Occipital lobe (tissue), 2 donors: ENCODE data around the gene MPG. TPM values are rescaled to one million over a fixed set of nuclear protein-coding genes. Genes with fewer than 3 reads are reported as not detected.

Experiments
- DNase-seq: peaks from one replicate; lab custom pipeline; 2025; lab: John Stamatoyannopoulos, UW
- total RNA-seq: library from RNA; depleted of rRNA; stranded (reverse); fragments of >200 nt; gene quantifications from one replicate; pipeline ENCODE4 v1.2.3, GENCODE V29; 2014

MPG gene
- total RNA-seq, 1 donor from 2014 or later, result 50.7 TPM

DNA sequence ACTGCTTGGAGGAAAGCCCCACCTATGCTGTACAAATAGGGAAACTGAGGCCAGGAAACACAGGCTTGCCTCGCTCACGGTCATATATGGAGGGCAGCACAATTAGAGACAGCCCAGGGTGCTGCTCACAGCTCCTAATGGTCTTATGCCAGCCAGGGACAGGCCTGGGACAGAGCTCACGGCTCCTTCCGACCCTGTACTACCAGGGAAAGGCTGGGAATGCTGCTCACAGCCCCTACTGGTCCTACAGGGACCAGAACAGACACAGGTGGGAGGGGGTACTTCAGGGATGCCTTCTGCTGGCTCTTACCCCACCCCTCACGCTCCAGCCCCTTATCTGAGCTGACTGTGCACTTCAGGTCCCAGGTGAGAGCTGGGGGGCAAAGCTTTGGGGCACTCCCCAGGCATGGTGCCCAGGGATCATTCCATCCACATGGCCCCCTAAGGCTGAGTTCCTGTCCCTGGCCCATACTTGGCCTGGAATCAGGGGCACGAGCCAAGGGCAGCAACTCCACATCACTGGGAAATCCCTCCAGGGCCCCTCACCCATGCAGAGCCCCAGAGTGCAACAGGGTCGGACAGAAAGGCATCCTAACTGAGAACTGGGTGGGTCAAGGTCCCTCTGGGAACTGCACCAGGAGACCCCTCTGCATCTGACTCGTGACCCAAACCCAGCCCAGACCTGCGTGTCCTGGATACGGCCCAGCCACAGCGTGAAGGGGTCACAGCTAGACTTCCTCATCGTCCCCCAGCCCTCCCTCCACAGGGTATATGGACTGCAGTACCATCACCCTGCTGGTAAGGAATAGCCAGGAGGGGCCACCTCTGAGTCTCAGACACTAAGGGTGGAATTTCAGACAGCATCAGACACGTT is 11.5 kb upstream of the MPG start:
- DNase-seq, result no peak

DNA sequence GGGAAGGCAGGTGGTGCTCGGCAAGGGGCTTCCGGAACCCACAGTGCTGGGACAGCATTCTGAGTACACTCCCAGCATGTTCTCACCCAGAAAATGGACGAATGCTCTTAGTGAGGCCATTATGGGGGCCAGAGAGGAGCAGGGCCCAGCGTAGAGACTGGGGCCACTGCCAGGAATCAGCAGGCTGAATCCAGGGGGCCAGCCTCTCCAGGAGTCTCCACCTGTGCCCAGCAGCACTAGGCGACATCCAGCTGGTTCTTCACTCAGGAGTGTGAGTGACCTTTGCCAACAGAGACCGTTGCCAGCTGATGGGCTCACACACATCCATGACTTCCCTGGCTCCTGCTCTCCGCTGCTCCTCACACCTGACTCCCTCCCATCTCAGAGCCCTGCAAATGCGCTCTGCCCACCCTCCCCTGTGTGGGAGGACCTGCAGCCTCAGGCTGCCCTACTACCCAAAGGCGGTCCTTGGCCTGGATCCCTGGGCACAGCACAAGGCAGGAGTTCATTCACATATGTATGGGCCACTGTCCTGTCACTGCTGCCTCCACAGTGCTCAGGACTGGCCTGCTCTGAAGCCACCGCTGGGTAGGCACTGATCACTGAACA is 10.7 kb upstream of the MPG start:
- no peak for DNase-seq

DNA sequence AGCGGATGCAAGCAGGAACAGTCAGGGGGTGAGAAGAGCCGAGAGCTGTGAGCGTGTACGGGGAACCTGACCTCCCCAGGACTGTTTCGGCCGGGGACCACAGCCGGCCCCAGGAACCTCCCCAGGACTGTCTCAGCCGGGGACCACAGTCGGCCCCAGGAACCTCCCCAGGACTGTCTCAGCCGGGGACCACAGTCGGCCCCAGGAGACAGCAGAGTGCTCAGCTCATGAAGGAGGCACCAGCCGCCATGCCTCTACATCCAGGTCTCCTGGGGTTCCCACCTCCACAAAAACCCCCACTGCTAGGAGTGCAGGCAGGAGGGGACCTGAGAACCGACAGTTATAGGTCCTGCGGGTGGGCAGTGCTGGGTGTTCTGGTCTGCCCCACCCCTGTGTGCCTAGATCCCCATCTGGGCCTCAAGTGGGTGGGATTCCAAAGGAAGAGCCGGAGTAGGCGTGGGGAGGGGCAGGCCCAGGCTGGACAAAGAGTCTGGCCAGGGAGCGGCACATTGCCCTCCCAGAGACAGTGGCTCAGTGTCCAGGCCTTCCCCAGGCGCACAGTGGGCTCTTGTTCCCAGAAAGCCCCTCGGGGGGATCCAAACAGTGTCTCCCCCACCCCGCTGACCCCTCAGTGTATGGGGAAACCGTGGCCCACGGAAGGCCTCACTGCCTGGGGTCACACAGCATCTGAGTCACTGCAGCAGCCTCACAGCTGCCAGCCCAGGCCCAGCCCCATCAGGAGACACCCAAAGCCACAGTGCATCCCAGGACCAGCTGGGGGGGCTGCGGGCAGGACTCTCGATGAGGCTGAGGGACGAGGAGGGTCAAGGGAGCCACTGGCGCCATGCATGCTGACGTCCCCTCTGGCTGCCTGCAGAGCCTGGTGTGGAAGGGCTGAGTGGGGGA is 9.9 kb upstream of the MPG start:
- no peak for DNase-seq

DNA sequence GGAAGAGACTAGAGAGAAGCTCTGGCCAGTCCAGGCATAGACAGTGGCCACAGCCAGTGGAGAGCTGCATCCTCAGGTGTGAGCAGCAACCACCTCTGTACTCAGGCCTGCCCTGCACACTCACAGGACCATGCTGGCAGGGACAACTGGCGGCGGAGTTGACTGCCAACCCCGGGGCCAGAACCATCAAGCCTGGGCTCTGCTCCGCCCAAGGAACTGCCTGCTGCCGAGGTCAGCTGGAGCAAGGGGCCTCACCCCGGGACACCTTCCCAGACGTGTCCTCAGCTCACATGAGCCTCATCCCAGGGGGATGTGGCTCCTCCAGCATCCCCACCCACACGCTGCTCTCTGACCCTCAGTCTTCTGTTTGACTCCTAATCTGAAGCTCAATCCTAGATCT is 8.8 kb upstream of the MPG start:
- no peak for DNase-seq

DNA sequence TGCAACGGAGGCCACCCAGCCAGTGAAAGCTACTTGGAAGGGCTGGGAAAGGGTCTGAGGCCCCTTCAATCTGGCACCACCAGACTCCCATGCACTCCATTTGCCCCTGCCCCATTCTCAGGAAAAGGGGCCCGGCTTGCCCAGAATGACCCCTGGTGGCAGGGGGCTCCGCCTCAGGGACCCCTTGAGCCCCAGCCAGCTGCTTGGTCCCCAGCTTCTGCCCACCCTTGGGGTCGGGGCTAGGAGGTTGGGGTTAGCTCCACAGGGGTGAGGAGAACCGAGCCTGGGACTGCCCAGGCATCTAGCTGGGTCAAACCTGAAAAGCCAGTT is 6.8 kb upstream of the MPG start:
- no peak for DNase-seq

DNA sequence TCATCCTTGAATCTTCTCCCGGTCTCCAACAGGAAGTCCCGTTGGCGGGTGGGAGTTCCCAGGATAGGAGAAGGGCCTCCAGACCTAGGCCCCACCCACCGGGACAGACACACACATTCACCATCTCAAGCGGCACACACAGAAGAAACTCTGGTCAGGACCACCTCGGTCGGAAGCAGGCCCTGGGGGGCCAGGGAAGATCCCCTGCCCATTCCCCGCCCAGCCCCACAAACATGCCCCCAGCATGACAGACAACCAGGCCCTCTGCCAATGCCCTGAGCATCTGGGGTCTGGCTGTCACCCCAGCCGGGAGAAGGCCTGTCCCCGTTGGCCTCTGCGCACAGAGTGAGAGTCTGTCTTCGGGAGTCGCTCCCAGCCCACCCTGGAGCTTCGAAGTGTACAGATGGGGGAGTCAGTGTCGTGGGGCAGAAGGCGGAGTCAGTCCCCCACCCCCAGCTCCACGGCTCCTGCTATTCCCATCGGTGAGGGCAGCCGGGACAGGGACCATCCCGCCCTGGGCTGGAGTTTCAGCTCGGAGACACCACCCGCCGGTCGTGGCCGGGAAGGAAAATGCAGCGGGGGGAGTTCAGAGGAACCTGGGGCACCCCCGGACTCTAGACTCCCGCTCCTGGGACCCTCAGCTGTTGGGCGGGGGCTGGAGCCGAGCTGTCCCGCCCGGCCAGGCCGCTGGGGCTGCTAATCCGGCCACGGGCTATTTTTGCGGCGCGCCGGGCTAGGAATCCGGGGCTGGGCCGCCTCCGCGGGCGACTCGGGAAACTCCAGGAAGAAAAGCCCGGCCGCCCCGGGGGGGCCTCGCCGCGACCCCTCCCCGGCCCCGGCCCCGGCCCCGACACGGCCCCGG is 6.3 kb upstream of the MPG start:
- DNase-seq, result no peak

DNA sequence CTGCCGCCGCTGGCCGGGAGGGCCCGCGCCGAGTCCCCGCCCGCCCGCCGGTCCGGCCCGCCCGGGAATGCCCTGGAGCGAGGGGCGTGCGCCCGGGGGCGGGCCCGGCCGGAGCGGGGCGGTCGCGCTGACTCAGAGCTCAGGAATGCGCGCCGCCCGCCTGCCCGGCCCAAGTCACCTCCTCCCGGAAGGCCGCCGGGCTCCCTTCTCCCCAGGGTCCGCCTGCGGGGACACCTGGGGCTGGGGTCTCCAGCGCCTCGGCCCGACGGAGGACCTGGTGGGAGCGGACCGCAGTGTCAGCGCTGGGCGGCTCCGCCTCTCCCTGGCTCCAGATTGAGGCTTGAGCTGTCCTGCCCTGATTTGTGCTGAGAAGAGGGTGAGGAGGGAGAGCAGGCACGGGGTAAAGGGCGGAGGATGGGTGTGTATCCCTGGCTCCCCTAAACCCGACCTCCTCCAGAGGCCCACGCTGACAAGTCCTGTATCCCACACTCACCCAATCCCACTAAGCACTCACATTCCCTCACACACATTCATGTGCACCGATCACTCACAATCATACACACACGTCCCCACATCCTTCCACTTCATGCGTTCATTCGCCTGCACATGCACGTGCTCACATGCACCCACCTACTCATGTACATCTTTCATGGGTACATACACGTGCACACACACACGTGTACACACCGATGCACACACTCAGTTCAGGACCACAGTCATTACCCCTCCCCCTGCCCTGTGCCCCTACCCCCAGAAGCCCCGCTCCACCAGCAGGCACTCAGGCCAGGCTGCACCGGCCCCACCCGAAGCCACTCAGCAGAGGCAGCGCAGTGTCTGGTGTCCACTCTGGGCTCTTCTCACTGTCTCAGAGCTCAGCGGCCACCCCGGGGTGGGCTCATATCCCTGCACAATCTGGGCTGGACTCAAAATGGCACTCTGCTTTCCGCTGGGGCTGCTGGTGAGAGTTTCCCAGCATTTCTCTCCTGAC is 5.2 kb upstream of the MPG start, which contains the start of gene RHBDF1:
RHBDF1 (minus strand) TSS at position 71 of the 988 bp plus-strand sequence. CDS start 7,616 bp downstream, outside the sequence.
- no peak for DNase-seq

DNA sequence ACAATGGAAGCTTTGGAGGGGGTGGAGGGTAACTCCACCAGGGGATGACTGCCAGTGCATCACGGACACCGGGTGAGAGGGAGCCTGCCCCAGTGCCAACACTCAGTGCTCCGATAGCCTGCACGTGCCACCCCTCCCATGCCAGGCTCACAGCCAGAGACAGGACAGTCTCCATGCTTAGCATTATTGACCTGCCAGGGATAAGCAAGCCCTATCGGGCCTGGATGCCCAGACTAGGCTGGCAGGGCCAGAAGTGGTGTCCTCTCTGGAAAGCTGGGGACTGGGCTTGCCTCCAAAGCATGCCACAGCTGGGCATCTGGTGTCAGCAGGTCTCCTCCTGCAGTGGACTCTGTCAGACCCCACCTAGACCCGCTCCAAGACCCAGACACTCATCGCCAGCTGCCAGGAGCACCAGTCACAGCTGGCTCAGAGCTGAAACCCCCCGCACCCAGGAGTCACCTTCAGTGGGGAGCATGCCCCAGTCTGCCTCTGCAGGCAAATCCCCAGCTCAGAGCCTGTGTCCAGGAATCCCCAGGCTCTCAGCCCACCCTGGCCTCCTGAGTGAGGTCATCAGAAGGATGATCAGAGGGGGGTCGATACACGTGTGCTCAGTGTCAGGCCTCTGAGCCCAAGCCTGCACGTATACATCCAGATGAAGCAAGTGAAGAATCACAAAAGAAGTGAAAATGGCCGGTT is 3.8 kb upstream of the MPG start:
- DNase-seq, result no peak

DNA sequence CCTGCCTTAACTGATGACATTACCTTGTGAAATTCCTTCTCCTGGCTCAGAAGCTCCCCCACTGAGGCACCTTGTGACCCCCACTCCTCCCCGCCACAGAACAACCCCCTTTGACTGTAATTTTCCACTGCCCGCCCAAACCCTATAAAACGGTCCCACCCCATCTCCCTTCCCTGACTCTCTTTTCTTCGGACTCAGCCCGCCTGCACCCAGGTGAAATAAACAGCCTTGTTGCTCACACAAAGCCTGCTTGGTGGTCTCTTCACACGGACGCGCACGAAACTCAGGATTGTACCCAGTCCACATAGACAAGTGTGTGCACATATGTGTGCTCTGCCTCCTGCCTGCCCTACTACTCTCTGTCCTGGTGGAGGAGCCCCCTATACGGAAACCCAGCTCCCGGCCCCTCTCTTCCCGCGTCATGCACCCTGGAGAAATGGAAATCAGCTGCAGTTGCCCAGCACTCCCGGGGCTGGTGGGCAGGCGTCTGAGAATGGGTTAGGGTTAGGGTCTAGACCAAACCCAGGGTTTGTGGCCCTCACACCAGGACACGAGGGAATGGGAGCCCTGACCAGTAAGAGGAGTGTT is 3.2 kb upstream of the MPG start:
- no peak for DNase-seq

DNA sequence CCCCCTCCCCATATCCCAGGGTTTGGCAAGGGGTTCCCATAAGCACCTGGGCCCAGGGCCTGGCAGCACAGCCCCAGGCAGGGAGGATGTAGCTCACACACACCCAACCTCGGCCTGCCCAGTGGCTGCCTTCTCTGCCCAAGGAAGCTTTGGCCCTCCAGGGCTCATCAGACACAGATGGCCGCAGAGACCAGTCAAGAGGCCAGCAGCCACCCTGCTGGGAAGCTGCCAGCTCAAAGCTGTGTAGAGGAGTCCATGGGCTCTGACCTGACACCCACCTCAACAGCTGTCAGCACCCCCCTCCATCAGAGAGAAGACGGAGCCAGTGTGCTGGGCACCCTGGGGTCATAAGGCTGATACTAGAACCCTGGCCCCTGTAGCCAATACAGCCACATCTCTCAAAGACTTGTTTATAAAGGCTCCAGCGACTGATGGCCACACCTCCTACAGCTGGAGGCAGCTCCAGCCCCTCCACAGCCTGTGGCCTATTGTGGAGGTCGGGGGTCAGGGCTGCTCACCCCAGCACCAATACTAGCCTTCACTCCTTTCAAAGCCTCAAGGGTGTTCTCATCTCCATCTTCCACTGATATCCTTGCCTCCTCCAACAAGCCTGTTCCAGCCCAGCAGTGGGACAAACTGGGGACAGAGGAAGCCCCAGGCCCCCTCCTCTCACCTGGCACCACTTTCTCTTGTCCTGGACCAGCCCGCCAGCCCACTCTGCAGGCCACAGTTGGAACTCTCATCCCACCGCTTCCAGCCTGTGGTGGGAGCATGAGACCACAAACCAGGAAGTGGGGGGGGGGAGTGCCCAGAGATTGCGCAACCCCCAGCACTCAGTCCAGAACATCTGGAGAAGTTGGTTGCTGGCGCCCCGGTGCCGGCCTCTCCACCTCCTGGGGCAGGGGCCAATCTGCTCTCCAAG is 2.2 kb upstream of the MPG start:
- no peak for DNase-seq

DNA sequence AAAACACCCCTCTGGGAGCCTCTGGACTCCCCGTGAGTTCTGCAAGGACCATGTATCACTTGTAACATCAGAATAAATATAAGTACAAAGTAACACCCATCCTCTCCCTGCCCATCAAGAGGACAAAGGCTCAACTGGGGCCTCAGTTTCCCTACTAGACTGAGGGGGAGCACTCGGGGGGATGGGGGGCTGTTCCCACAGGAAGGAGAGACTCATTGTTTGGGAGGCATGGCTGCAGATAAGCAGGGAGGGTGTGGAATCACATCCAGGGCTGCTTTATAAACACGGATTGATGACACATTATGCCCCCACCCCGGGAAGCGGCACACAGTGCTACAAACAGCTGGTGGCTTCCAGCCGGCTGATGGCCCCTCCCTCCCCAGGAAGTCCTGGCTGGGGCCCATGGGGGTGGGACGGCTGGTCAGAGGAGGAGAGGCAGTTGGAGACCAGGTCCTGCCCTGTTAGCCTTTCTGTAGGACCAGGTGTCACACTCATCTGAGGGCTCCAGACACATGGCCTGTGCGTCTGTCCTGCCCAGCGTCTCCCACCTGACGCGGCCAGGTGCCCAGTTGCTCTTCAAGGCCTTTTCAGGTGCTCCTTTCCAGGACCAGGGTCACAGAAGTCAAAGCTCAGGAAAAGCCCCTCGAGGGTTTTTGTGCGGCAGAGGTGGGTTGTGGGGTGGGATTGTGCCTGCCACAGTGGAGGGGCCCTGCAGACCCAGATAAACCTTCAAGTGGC is 1.3 kb upstream of the MPG start:
- DNase-seq, result no peak

DNA sequence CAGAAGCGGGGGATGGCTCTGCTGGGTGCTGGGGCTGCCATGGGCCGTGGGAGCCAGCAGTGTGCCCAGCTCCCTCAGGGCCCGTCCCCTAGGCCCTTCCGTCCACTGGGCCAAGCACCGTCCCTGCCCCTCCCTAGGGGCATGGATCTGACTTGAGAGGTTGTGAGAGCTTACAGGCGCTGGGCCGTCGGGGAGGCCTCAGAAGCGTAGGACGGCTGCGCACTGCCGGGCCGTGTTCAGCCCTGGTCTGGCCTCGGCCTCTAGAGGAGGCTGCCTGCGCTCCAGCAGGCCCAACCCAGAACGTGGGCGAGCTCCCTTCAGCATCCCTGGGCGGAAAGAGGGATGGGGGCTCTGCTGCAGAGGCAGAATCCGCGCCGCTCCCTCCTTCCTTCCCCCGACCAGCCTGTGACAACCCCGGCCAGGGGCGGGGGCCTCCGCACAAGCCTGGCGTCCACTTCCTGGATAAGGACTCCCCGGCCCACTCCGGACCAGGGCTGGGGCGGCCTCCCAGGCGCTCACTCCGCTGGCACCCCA is 685 bp upstream of the MPG start:
- DNase-seq, result no peak

DNA sequence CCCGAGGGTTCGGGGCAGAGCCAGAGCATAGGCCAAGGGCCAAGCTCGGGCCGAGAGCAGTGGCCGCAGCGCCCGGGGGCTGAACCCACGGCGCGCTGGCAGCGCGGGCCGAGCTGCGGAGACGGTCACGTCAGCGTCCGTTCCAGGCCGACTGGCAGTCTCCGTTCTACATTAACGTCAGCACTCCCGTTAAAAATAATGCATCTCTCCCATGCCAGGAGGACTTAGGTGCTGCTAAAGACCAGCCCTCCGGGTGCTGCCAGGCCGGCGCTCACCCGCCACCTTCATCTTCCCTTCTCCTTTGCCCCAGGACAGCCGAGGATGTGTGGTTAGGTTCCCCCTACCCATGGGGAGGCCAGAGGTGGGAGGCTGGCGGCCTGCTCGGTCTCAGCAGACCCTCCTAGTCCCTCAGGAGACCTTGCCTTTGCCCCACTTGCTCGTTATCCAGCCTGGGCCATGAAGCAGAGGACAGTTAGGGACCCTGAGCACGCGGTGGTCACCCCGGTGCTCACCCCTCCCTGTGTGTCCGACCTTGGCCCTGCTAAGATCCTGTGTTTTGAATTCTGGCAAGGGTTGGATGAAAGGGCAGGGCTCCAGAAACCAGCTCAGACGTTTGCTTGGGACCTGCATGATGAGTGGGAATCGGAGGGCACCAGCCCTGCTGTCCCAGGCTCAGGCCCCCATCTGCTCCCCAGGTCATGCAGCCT is 572 bp downstream of the MPG start:
- DNase-seq, result no peak

DNA sequence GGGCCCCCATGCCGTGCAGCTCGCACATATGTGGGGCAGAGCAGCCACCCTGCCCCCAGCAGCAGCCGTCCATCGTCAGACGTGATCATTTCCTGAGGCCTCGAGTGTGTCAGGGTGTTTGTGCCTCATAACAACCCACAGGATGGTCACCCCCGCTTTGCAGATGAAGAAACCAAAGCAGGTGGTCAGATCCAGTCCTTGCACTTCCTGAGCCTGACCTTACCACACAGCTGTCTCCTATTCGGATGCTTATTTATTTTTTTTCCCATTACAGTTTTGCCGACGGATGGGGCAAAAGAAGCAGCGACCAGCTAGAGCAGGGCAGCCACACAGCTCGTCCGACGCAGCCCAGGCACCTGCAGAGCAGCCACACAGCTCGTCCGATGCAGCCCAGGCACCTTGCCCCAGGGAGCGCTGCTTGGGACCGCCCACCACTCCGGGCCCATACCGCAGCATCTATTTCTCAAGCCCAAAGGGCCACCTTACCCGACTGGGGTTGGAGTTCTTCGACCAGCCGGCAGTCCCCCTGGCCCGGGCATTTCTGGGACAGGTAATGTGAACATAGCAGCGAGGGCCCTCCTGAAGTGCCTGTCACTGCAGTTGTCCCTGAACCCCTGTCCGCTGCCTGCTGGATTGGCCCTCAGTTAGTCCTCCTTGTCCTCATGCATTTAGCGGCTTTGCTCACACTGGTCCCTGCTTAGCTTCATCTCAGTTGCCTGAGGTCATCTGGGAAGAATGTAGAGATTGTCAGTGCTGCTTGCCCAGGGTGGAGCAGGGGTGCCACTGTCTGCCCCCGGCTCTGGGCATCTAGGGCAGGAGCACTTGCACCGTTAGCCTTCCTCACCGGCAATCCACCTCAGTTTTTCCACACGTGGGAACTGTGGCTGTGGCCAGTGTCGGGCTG is 1.4 kb downstream of the MPG start:
- no peak for DNase-seq

DNA sequence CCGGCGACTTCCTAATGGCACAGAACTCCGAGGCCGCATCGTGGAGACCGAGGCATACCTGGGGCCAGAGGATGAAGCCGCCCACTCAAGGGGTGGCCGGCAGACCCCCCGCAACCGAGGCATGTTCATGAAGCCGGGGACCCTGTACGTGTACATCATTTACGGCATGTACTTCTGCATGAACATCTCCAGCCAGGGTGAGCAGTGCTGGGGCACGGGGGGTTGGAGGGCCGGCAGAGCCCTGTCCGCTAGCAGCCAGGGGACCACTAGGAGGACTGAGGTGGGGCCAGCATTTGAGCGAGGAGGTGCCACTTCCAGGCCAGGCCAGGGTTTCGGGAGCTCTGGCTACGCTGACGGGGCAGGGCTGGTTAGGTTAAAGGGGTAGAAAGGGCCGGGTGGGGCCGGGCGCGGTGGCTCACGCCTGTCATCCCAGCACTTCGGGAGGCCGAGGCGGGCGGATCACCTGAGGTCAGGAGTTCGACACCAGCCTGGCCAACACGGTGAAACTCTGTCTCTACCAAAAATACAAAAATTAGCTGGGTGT is 5.1 kb downstream of the MPG start:
- no peak for DNase-seq
